Heart left ventricle (tissue), 13 donors: Measurements from ENCODE around the gene FZD8.

ENCODE experiments used
- POLR2A ChIP-seq, 2 donors: fragments of 450-650 bp; IDR thresholded peaks; one replicate each; pipeline ENCODE4 v1.6.1; 2017; ENCODE audit warnings: antibody characterized with exemption in 2 of 2, mild to moderate bottlenecking in 2 of 2, moderate library complexity in 2 of 2
- TF ChIP-seq, protein P1 (sequence below), 12 donors: fragments of 200-600 bp; sonication (generic) in 4 of 12; IDR thresholded peaks; one replicate each; pipeline versions ENCODE4 v1.5.0 to v1.8.0; 2018 to 2022; ENCODE audit warnings: antibody characterized with exemption in 12 of 12, mild to moderate bottlenecking in 5 of 12
- donor health status: ischemic (EF 13 %, LVEDD 7.1; RV severe dilation, severe dysfunction).
- donor health status: DM: no; HTN: yes; CAD: no.
- donor health status: DM: no; HTN: no; CAD: no.
- donor health status: ischemic (EF 25% LVEDD 6.9; RV normal size, moderate dysfunction).
- donor health status: ischemic (EF 25% LVEDD 5.7; RV mildly dilated, moderate dysfunction).
- donor health status: ischemic (EF 35%, LVEDD 5.7; RV mildly dilated, moderate dysfunction).
- donor health status: nonischemic (EF 11% LVEDD 7.7; RV severe dilation, severe dysfunction).
- donor health status: DM: yes; HTN: yes; CAD: no.
- donor health status: PGD.
- donor health status: ischemic (EF 29% LVEDD 5.4; RV normal size, mild dysfunction).
- donor health status: nonischemic (EF 23%, LVEDD 6.1; RV moderate dilation, normal function).

- TF ChIP-seq, protein P1, sequence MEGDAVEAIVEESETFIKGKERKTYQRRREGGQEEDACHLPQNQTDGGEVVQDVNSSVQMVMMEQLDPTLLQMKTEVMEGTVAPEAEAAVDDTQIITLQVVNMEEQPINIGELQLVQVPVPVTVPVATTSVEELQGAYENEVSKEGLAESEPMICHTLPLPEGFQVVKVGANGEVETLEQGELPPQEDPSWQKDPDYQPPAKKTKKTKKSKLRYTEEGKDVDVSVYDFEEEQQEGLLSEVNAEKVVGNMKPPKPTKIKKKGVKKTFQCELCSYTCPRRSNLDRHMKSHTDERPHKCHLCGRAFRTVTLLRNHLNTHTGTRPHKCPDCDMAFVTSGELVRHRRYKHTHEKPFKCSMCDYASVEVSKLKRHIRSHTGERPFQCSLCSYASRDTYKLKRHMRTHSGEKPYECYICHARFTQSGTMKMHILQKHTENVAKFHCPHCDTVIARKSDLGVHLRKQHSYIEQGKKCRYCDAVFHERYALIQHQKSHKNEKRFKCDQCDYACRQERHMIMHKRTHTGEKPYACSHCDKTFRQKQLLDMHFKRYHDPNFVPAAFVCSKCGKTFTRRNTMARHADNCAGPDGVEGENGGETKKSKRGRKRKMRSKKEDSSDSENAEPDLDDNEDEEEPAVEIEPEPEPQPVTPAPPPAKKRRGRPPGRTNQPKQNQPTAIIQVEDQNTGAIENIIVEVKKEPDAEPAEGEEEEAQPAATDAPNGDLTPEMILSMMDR (IDR thresholded peaks at IDR 0.05) = peak in 4 of 12 donors; percentile 2 to 28 (median 12)
- TF ChIP-seq POLR2A (IDR thresholded peaks at IDR 0.05) = no peak
Observed at GRCh38 chr10:35640951-35641675, 983 bp downstream of the FZD8 start.
